Measurements from ENCODE around the gene TRPV6. TPM values are rescaled to one million over a fixed set of nuclear protein-coding genes. Genes with fewer than 3 reads are reported as not detected.

The TRPV6 gene
- total and polyA plus RNA-seq, 2 of the 4 experiments (the other 2 are of a cell fraction) = 0.03 TPM; not detected in 1

GRCh38 chr7:142925413-142925812 lies 39.9 kb upstream of the TRPV6 start:
- Histone ChIP-seq H2BK15ac (ENCODE audit: low read depth, low read length) (no peak overlapping the region), H3K27me3 (ENCODE audit: control insufficient read depth, insufficient read depth, low read length) (no peaks in the 10 kb centered on the region), H2AK9ac (replicated peaks; ENCODE audit: low read depth, low read length, poor library complexity) (no peak overlapping the region), H2AK5ac (ENCODE audit: low read depth, low read length) (no peak overlapping the region), H3K4me1 (ENCODE audit: control insufficient read depth, insufficient read depth, low read length) (no peaks in the 10 kb centered on the region), H3K27ac (ENCODE audit: insufficient read depth, low read length) (no peak overlapping the region), H2BK20ac (ENCODE audit: low read depth, low read length) (no peak overlapping the region), H3K4ac (ENCODE audit: low read depth, low read length) (no peak overlapping the region), H2AFZ (replicated peaks; ENCODE audit: low read length, poor library complexity) (no peak overlapping the region), H3K4me2 (ENCODE audit: low read depth, low read length) (no peak overlapping the region), H2BK5ac (ENCODE audit: low read depth, low read length, poor library complexity, severe bottlenecking) (no peak overlapping the region), H4K91ac (ENCODE audit: insufficient read depth, low read depth, low read length) (no peak overlapping the region), H2BK120ac (ENCODE audit: low read depth, low read length) (no peak overlapping the region), H4K5ac (ENCODE audit: low read depth, low read length) (no peak overlapping the region), H4K8ac (ENCODE audit: low read depth in 2 of 2, low read length in 2 of 2) (no peak overlapping the region), H4K20me1 (ENCODE audit: insufficient read depth, low read length) (no peaks in the 10 kb centered on the region), H3K14ac (replicated peaks; ENCODE audit: low read depth, low read length) (no peak overlapping the region), H3K9ac (ENCODE audit: low read depth, low read length) (no peak overlapping the region), H3K9me3 (ENCODE audit: control insufficient read depth, insufficient read depth, low read length) (peaks cover 8% of the 10 kb centered on the region; the same call in 1 of the 2 replicates), H3K56ac (ENCODE audit: extremely low read depth, insufficient read depth, low read length) (no peak overlapping the region), H3K23ac (ENCODE audit: low read depth, low read length) (no peak overlapping the region), H3K18ac (ENCODE audit: low read depth, low read length) (no peak overlapping the region), H3K9me1 (ENCODE audit: insufficient read depth, low read length) (no peaks in the 10 kb centered on the region), H3K36me3 (ENCODE audit: control insufficient read depth, insufficient read depth, low read length) (no peaks in the 10 kb centered on the region), H3K79me1 (ENCODE audit: low read depth in 1 of 2, low read length in 2 of 2) (no peaks in the 10 kb centered on the region), H3K4me3 (ENCODE audit: insufficient read depth, low read depth, low read length) (no peak overlapping the region)
- BruUV-seq (replicated peaks) = no TSS peak
- dilution Hi-C loops (cut with HindIII; ENCODE audit: low sequenced_read_pairs, unreplicated experiment) = no loop called here
- intact Hi-C loops (cut with micrococcal nuclease) = no loop called here
- WGBS, 2 experiments (ENCODE audit: extremely low coverage in 2 of 2, insufficient read length in 1 of 2) = 15% methylated on average over 6 of the region's 12 CpGs; no CpG with 5 or more reads in 1 of the 2 experiments
- ChIA-PET POLR2A (ENCODE audit: unreplicated experiment) (no interaction called here), CTCF (no interaction called here)
- DNase-seq (no peak), ATAC-seq (ENCODE audit: low read depth) (no peak)
- in situ Hi-C loops (cut with MboI; ENCODE audit: low sequenced_read_pairs) = no loop called here
- TF ChIP-seq CTCF (conservative IDR thresholded peaks at IDR 0.05; ENCODE audit: low read depth, low read length) = no peak
- TF ChIP-seq RCOR1 (IDR thresholded peaks at IDR 0.05; ENCODE audit: insufficient replicate concordance, low read length) = no peak
- no peak for TF ChIP-seq MAFK (IDR thresholded peaks at IDR 0.05; ENCODE audit: low read depth, low read length)
- TF ChIP-seq, protein P1, sequence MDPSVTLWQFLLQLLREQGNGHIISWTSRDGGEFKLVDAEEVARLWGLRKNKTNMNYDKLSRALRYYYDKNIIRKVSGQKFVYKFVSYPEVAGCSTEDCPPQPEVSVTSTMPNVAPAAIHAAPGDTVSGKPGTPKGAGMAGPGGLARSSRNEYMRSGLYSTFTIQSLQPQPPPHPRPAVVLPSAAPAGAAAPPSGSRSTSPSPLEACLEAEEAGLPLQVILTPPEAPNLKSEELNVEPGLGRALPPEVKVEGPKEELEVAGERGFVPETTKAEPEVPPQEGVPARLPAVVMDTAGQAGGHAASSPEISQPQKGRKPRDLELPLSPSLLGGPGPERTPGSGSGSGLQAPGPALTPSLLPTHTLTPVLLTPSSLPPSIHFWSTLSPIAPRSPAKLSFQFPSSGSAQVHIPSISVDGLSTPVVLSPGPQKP (IDR thresholded peaks at IDR 0.05; ENCODE audit: borderline replicate concordance, low read depth, low read length) = no peak
- no peak for TF ChIP-seq CHD1 (IDR thresholded peaks at IDR 0.05; ENCODE audit: low read depth, low read length)
- TF ChIP-seq CEBPB (IDR thresholded peaks at IDR 0.05; ENCODE audit: low read depth, low read length) = no peak
- TF ChIP-seq POLR2A (IDR thresholded peaks at IDR 0.05; ENCODE audit: low read depth, low read length) = no peak
- no peak for TF ChIP-seq MAZ (IDR thresholded peaks at IDR 0.05; ENCODE audit: borderline replicate concordance, low read depth, low read length)
- no peak for TF ChIP-seq NFE2L2 (IDR thresholded peaks at IDR 0.05; ENCODE audit: low read depth, low read length)
- no peak for TF ChIP-seq USF2 (IDR thresholded peaks at IDR 0.05; ENCODE audit: low read depth, low read length)
